ENCODE measurements around the gene DYNLT3. TPM values are rescaled to one million over a fixed set of nuclear protein-coding genes. Genes with fewer than 3 reads are reported as not detected.

Gene DYNLT3, protein sequence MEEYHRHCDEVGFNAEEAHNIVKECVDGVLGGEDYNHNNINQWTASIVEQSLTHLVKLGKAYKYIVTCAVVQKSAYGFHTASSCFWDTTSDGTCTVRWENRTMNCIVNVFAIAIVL
- 24.0 and 32.1 TPM in 2 replicates for total RNA-seq

- TF ChIP-seq, protein P1, sequence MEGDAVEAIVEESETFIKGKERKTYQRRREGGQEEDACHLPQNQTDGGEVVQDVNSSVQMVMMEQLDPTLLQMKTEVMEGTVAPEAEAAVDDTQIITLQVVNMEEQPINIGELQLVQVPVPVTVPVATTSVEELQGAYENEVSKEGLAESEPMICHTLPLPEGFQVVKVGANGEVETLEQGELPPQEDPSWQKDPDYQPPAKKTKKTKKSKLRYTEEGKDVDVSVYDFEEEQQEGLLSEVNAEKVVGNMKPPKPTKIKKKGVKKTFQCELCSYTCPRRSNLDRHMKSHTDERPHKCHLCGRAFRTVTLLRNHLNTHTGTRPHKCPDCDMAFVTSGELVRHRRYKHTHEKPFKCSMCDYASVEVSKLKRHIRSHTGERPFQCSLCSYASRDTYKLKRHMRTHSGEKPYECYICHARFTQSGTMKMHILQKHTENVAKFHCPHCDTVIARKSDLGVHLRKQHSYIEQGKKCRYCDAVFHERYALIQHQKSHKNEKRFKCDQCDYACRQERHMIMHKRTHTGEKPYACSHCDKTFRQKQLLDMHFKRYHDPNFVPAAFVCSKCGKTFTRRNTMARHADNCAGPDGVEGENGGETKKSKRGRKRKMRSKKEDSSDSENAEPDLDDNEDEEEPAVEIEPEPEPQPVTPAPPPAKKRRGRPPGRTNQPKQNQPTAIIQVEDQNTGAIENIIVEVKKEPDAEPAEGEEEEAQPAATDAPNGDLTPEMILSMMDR (conservative IDR thresholded peaks at IDR 0.05; ENCODE audit: low read depth, low read length): no peak
- no peak for DNase-seq (ENCODE audit: low read depth)
Measured at GRCh38 chrX:37846934-37847732, at the start of gene DYNLT3. Gene DYNLT3 (minus strand): TSS chrX:37847571. CDS start chrX:37847510, 61 bp downstream.

GRCh38 chrX:37896511-37896890 lies 49.1 kb upstream of the DYNLT3 start:
- H3K4me3 ChIP-seq (ENCODE audit: low read depth, low read length): no peak overlapping the region
- no peak for DNase-seq (ENCODE audit: low read depth)
- TF ChIP-seq, protein P1 (conservative IDR thresholded peaks at IDR 0.05; ENCODE audit: low read depth, low read length): no peak

More at GRCh38 chrX:37846934-37847732, at the start of gene DYNLT3:
- H3K4me3 ChIP-seq (ENCODE audit: low read depth, low read length): peak within 1 kb of the TSS; percentile 70

- TF ChIP-seq, protein P1 (conservative IDR thresholded peaks at IDR 0.05; ENCODE audit: low read depth, low read length): no peak
- no peak for DNase-seq (ENCODE audit: low read depth)
- no peak overlapping the region for H3K4me3 ChIP-seq (ENCODE audit: low read depth, low read length)
Measured at GRCh38 chrX:37895795-37896510, 48.6 kb upstream of the DYNLT3 start.

DNA sequence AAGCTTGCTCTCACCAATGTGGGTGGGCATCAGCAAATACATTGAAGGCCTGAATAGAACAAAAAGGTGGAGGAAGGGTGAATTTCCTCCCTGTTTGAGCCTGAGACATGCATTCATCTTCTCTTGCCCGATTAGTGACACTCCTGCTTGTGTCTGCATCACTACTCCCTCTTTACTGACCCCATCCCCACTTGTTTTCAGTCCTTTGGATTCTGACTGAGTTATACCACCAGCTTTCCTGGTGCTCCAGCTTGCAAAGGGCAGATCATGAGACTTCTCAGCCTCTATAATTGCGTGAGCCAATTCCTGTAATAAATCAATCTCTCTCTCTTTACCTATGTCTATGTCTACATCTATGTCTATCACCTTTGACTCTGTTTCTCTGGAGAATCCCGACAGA lies 47.4 kb upstream of the DYNLT3 start:
- TF ChIP-seq, protein P1 (conservative IDR thresholded peaks at IDR 0.05; ENCODE audit: low read depth, low read length): no peak
- DNase-seq (ENCODE audit: low read depth): no peak
- H3K4me3 ChIP-seq (ENCODE audit: low read depth, low read length): no peak overlapping the region

- no peak for DNase-seq (ENCODE audit: low read depth)
- TF ChIP-seq, protein P1 (conservative IDR thresholded peaks at IDR 0.05; ENCODE audit: low read depth, low read length): no peak
- H3K4me3 ChIP-seq (ENCODE audit: low read depth, low read length): no peak overlapping the region
Measured at GRCh38 chrX:37888010-37888409, 40.6 kb upstream of the DYNLT3 start.

- TF ChIP-seq, protein P1 (conservative IDR thresholded peaks at IDR 0.05; ENCODE audit: low read depth, low read length): no peak
- no peak for DNase-seq (ENCODE audit: low read depth)
Measured at GRCh38 chrX:37887347-37887746, 40.0 kb upstream of the DYNLT3 start.

More at GRCh38 chrX:37887347-37887746, 40.0 kb upstream of the DYNLT3 start:
- no peak overlapping the region for H3K4me3 ChIP-seq (ENCODE audit: low read depth, low read length)

Data from epithelial cell of proximal tubule (primary cell).